HCT116 (cell line): ENCODE results near the gene NCMAP. TPM values are rescaled to one million over a fixed set of nuclear protein-coding genes. Genes with fewer than 3 reads are reported as not detected.

Source experiments
- ATAC-seq: fragments of 200-7000 bp; cut with Tn5 transposase; 2 replicates; pipeline ENCODE4 v1.9.1; 2020; ENCODE audit warnings: mild to moderate bottlenecking, moderate library complexity
- BruUV-seq: library from RNA; stranded (reverse); fragments of 400-500 nt; replicated peaks from 2 replicates; lab custom pipeline; 2021; lab: Mats Ljungman, UMichigan
- CTCF ChIA-PET: fragments of 300-600 bp; sonication (Branson Sonifier 250); formaldehyde crosslinking; loops from one replicate; lab custom pipeline; 2021; ENCODE audit warnings: antibody characterized with exemption; lab: Charles Lee
- POLR2A ChIA-PET: fragments of 300-600, 350-600 bp; sonication (Branson Sonifier 250); formaldehyde crosslinking; loops from one replicate; lab custom pipeline; 2021; ENCODE audit warnings: antibody characterized with exemption; lab: Charles Lee
- RAD21 ChIA-PET, 2 experiments: fragments of 300-600 bp; sonication (Branson Sonifier 250); formaldehyde crosslinking; loops; one replicate each; lab custom pipeline; 2023; ENCODE audit warnings: low total read pairs in 2 of 2; ENCODE audit not compliant: uncharacterized antibody in 2 of 2, unreplicated experiment in 2 of 2, low non-redundant PET in 1 of 2; lab: Charles Lee
- DNase-seq: peaks from one replicate; pipeline ENCODE4 v3.0.0-alpha.2; 2010; ENCODE audit warnings: low read depth, low spot score
- H2AFZ ChIP-seq: fragments of 200-600 bp; shearing (Covaris generic), sonication (generic); 2 replicates; pipeline ENCODE4 v1.6.1; 2017; ENCODE audit warnings: low read depth, mixed run types, mixed read lengths, antibody characterized with exemption, low read length; ENCODE audit not compliant: poor library complexity, severe bottlenecking
- H3K27ac ChIP-seq: 2 replicates; pipeline ENCODE4 v1.5.1; 2012; ENCODE audit warnings: low read depth, low read length
- H3K27me3 ChIP-seq: fragments of 200-600 bp; sonication (generic); 2 replicates; pipeline ENCODE4 v1.6.1; 2016; ENCODE audit warnings: mixed run types, low read length, mixed read lengths; ENCODE audit not compliant: insufficient read depth
- H3K36me3 ChIP-seq, 2 experiments: fragments of 200-500 bp in 1 of 2; fragments of 200-600 bp in 1 of 2; sonication (Bioruptor generic) in 1 of 2; sonication (generic) in 1 of 2; 2 replicates each; pipeline versions ENCODE4 v1.5.1 to v1.6.1; 2014 to 2016; ENCODE audit warnings: low read length in 2 of 2, inconsistent platforms in 1 of 2, mixed read lengths in 1 of 2, mixed run types in 1 of 2; ENCODE audit not compliant: insufficient read depth in 2 of 2, control insufficient read depth in 1 of 2
- H3K4me1 ChIP-seq, 2 experiments: fragments of 200-600 bp in 1 of 2; sonication (generic) in 1 of 2; 2 replicates each; pipeline versions ENCODE4 v1.5.1 to v1.6.1; 2012 to 2017; ENCODE audit warnings: low read length in 2 of 2, inconsistent platforms in 1 of 2, mild to moderate bottlenecking in 1 of 2, mixed read lengths in 1 of 2, mixed run types in 1 of 2, moderate library complexity in 1 of 2; ENCODE audit not compliant: insufficient read depth in 2 of 2, control insufficient read depth in 1 of 2
- H3K4me2 ChIP-seq: fragments of 200-600 bp; sonication (generic); 2 replicates; pipeline ENCODE4 v1.6.1; 2017; ENCODE audit warnings: mixed run types, low read length, mixed read lengths
- H3K4me3 ChIP-seq, 2 experiments: fragments of 200-600 bp in 1 of 2; sonication (generic) in 1 of 2; replicated peaks in 1 of 2; 2 replicates each; pipeline ENCODE4 v1.5.1; 2011 to 2016; ENCODE audit warnings: low read length in 2 of 2, control low read depth in 1 of 2, low read depth in 1 of 2, mild to moderate bottlenecking in 1 of 2, mixed read lengths in 1 of 2, mixed run types in 1 of 2
- H3K79me2 ChIP-seq: fragments of 200-600 bp; sonication (generic); 2 replicates; pipeline ENCODE4 v1.6.1; 2017; ENCODE audit warnings: mild to moderate bottlenecking, mixed run types, low read length, moderate library complexity, mixed read lengths; ENCODE audit not compliant: insufficient read depth
- H3K9ac ChIP-seq: fragments of 200-600 bp; sonication (generic); 2 replicates; pipeline ENCODE4 v1.6.1; 2016; ENCODE audit warnings: low read length, mixed read lengths
- H3K9me2 ChIP-seq: fragments of 200-600 bp; sonication (generic), shearing (Covaris generic); 2 replicates; pipeline ENCODE4 v1.6.1; 2017; ENCODE audit warnings: mixed run types, mild to moderate bottlenecking, moderate library complexity; ENCODE audit not compliant: insufficient read depth
- H3K9me3 ChIP-seq, 2 experiments: fragments of 200-500 bp in 1 of 2; fragments of 200-600 bp in 1 of 2; sonication (Bioruptor generic) in 1 of 2; sonication (generic) in 1 of 2; 2 replicates each; pipeline ENCODE4 v1.6.1; 2014 to 2017; ENCODE audit warnings: low read length in 2 of 2, mixed read lengths in 2 of 2, inconsistent platforms in 1 of 2, low read depth in 1 of 2, mild to moderate bottlenecking in 1 of 2, mixed run types in 1 of 2, moderate library complexity in 1 of 2; ENCODE audit not compliant: control insufficient read depth in 1 of 2, insufficient read depth in 1 of 2
- H4K20me1 ChIP-seq: fragments of 200-600 bp; sonication (generic), shearing (Covaris generic); 2 replicates; pipeline ENCODE4 v1.6.1; 2017; ENCODE audit warnings: mixed run types, mild to moderate bottlenecking, moderate library complexity; ENCODE audit not compliant: insufficient read depth
- CBX3 ChIP-seq: IDR thresholded peaks from 2 replicates; pipeline ENCODE4 v1.6.1; 2012; ENCODE audit warnings: low read depth
- CEBPB ChIP-seq: IDR thresholded peaks from 2 replicates; pipeline ENCODE4 v1.6.1; 2012; ENCODE audit warnings: low read depth
- FOSL1 ChIP-seq: IDR thresholded peaks from 2 replicates; pipeline ENCODE4 v1.6.1; 2012; ENCODE audit warnings: low read depth
- MAX ChIP-seq: IDR thresholded peaks from 2 replicates; pipeline ENCODE4 v1.6.1; 2012
- POLR2A ChIP-seq: IDR thresholded peaks from 2 replicates; pipeline ENCODE4 v1.7.0; 2011; ENCODE audit warnings: borderline replicate concordance; ENCODE audit not compliant: insufficient read depth, insufficient read length; ENCODE audit errors: extremely low read depth
- POLR2AphosphoS5 ChIP-seq: IDR thresholded peaks from 2 replicates; pipeline ENCODE4 v1.6.1; 2011; ENCODE audit warnings: mild to moderate bottlenecking, low read depth, low read length, moderate library complexity
- RAD21 ChIP-seq: IDR thresholded peaks from 2 replicates; pipeline ENCODE4 v1.6.1; 2012; ENCODE audit warnings: low read depth, mild to moderate bottlenecking
- REST ChIP-seq: IDR thresholded peaks from 2 replicates; pipeline ENCODE4 v1.6.1; 2012; ENCODE audit warnings: low read depth
- TCF7L2 ChIP-seq: IDR thresholded peaks from 2 replicates; pipeline ENCODE4 v1.7.0; 2011; ENCODE audit warnings: borderline replicate concordance, inconsistent platforms; ENCODE audit not compliant: insufficient read depth, insufficient read length; ENCODE audit errors: extremely low read depth
- YY1 ChIP-seq: IDR thresholded peaks from 2 replicates; pipeline ENCODE4 v1.6.1; 2011; ENCODE audit warnings: low read length, low read depth, moderate library complexity, mild to moderate bottlenecking; ENCODE audit not compliant: insufficient replicate concordance; ENCODE audit errors: extremely low read depth
- ZFX ChIP-seq: fragments of 450-650 bp; IDR thresholded peaks from 2 replicates; pipeline ENCODE4 v1.6.1; 2017
- intact Hi-C: fragments of 100-400 bp; cut with micrococcal nuclease; formaldehyde crosslinking; loops from 2 replicates; pipeline ENCODE4 v1.10.0; 2022
- total RNA-seq: library from RNA; stranded (reverse); gene quantifications from one replicate; pipeline ENCODE4 v1.2.1, GENCODE V29; 2021; ENCODE audit not compliant: unreplicated experiment
- TF ChIP-seq, protein P1 (sequence below): IDR thresholded peaks from 2 replicates; pipeline ENCODE4 v1.6.1; 2012

NCMAP gene
- total RNA-seq, 1 experiment from 2014 or later: 0.84 TPM

- Histone ChIP-seq H4K20me1 (no peaks in the 10 kb centered on the region), H3K79me2 (no peaks in the 10 kb centered on the region), H3K4me3 (no peak overlapping the region), H3K9me2 (no peaks in the 10 kb centered on the region), H3K36me3 (no peaks in the 10 kb centered on the region), H3K4me1 (peaks cover 0 to 2% of the 10 kb centered on the region in 2 experiments; a peak in 1 of 4 replicates), H3K9ac (no peak overlapping the region), H3K4me2 (no peak overlapping the region), H3K27ac (no peak overlapping the region), H2AFZ (no peak overlapping the region), H3K9me3 (no peaks in the 10 kb centered on the region), H3K27me3 (no peaks in the 10 kb centered on the region)
- ChIA-PET POLR2A (no interaction called here), CTCF (no interaction called here), RAD21 (no interaction called here)
- DNase-seq: no peak
- ATAC-seq: no peak
- TF ChIP-seq YY1 (no peak), FOSL1 (no peak), CBX3 (no peak), MAX (no peak), CEBPB (no peak), POLR2AphosphoS5 (no peak), POLR2A (no peak)
- intact Hi-C loops: no loop called here
- no TSS peak for BruUV-seq
These were observed 49.8 kb downstream of the NCMAP start for GRCh38 chr1:24605534-24606295.

DNA sequence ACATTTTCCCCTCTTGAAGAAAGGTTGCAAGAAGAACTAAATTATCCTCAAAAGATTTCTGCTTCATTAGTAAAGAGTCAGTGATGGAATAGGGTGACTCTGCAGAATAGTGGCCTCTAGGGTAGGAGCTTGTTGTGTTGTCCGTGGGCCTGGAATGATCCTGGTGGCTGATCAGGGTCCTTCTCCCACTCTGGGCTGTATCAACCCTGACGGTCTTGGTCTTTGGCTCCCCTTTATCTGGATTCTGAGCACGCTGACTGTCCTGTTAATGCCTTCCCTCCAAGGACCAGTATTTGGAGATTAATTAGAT, 50.4 kb downstream of the NCMAP start:
- no peak overlapping the region for H2AFZ ChIP-seq
- H3K79me2 ChIP-seq: no peaks in the 10 kb centered on the region
- no peak for TF ChIP-seq POLR2A
- TF ChIP-seq RAD21: no peak
- TF ChIP-seq, protein P1, sequence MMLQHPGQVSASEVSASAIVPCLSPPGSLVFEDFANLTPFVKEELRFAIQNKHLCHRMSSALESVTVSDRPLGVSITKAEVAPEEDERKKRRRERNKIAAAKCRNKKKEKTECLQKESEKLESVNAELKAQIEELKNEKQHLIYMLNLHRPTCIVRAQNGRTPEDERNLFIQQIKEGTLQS: no peak
- no peak for TF ChIP-seq REST
- TF ChIP-seq CBX3: no peak
- TF ChIP-seq TCF7L2: no peak
- TF ChIP-seq POLR2AphosphoS5: no peak
- TF ChIP-seq ZFX: no peak
- RAD21 ChIA-PET: no interaction called here
- intact Hi-C loops: no loop called here
- H3K4me1 ChIP-seq: peaks cover 0 to 2% of the 10 kb centered on the region in 2 experiments; a peak in 1 of 4 replicates
- H3K9me2 ChIP-seq: no peaks in the 10 kb centered on the region
- no peak overlapping the region for H3K4me2 ChIP-seq
- ATAC-seq: no peak
- no TSS peak for BruUV-seq
- H3K9me3 ChIP-seq: no peaks in the 10 kb centered on the region
- POLR2A ChIA-PET: no interaction called here
- no peak for DNase-seq
- H3K36me3 ChIP-seq: no peaks in the 10 kb centered on the region
- H3K4me3 ChIP-seq: no peak overlapping the region
- no peaks in the 10 kb centered on the region for H3K27me3 ChIP-seq
- no peak overlapping the region for H3K9ac ChIP-seq
- H3K27ac ChIP-seq: no peak overlapping the region
- CTCF ChIA-PET: no interaction called here
- H4K20me1 ChIP-seq: no peaks in the 10 kb centered on the region
